Activated CD8-positive, alpha-beta memory T cell treated with anti-CD3 and anti-CD28 coated beads for 36 hours (primary cell): ENCODE results near the gene TINAG. TPM values are rescaled to one million over a fixed set of nuclear protein-coding genes. Genes with fewer than 3 reads are reported as not detected.
"Not testable (repeated sequence)": the region's sequence is repeated elsewhere in the genome, so short reads cannot be mapped to it uniquely, and the experiment has no call there.

Source experiments
- CTCF ChIA-PET: fragments of 350-600 bp; sonication (Branson Sonifier 250); formaldehyde crosslinking; loops from one replicate; lab custom pipeline; 2021; ENCODE audit warnings: antibody characterized with exemption; lab: Charles Lee
- POLR2A ChIA-PET: fragments of 350-600 bp; sonication (Branson Sonifier 250); formaldehyde crosslinking; loops from one replicate; lab custom pipeline; 2021; ENCODE audit warnings: antibody characterized with exemption; lab: Charles Lee
- total RNA-seq, 2 experiments: library from RNA; stranded (reverse); gene quantifications; one replicate each; pipeline ENCODE4 v1.2.3, GENCODE V29; 2021

TINAG gene
- total RNA-seq, 2 experiments from 2014 or later = not detected

GRCh38 chr6:54299542-54300269, 8.5 kb upstream of the TINAG start:
- CTCF ChIA-PET = no interaction called here
- POLR2A ChIA-PET = no interaction called here

- ChIA-PET POLR2A (no interaction called here), CTCF (no interaction called here)
Measured at GRCh38 chr6:54301770-54302169, 6.5 kb upstream of the TINAG start.

GRCh38 chr6:54307439-54307910, 766 bp upstream of the TINAG start:
- POLR2A ChIA-PET = no interaction called here
- CTCF ChIA-PET = no interaction called here

- POLR2A ChIA-PET = no interaction called here
- CTCF ChIA-PET = no interaction called here
Measured at GRCh38 chr6:54308986-54309315, 710 bp downstream of the TINAG start.

- ChIA-PET CTCF (no interaction called here), POLR2A (no interaction called here)
Measured at GRCh38 chr6:54310377-54311152, 2.3 kb downstream of the TINAG start.

GRCh38 chr6:54315656-54316055, 7.4 kb downstream of the TINAG start:
- ChIA-PET POLR2A (no interaction called here), CTCF (no interaction called here)

- ChIA-PET CTCF (no interaction called here), POLR2A (no interaction called here)
Measured at GRCh38 chr6:54320871-54321270, 12.6 kb downstream of the TINAG start.

GRCh38 chr6:54327631-54328030, 19.4 kb downstream of the TINAG start:
- POLR2A ChIA-PET = no interaction called here
- CTCF ChIA-PET = no interaction called here

- POLR2A ChIA-PET, CTCF ChIA-PET: not testable (repeated sequence)
Measured at GRCh38 chr6:54331571-54331970, 23.3 kb downstream of the TINAG start.

GRCh38 chr6:54335871-54336270, 27.6 kb downstream of the TINAG start:
- ChIA-PET CTCF (no interaction called here), POLR2A (no interaction called here)

GRCh38 chr6:54353975-54354374, 45.7 kb downstream of the TINAG start:
- ChIA-PET POLR2A (no interaction called here), CTCF (no interaction called here)

GRCh38 chr6:54354608-54355007, 46.4 kb downstream of the TINAG start:
- CTCF ChIA-PET = no interaction called here
- POLR2A ChIA-PET = no interaction called here

- CTCF ChIA-PET = no interaction called here
- POLR2A ChIA-PET = no interaction called here
Measured at GRCh38 chr6:54357141-54357540, 48.9 kb downstream of the TINAG start.

- CTCF ChIA-PET = no interaction called here
- POLR2A ChIA-PET = no interaction called here
Measured at GRCh38 chr6:54361188-54361587, 52.9 kb downstream of the TINAG start.

- POLR2A ChIA-PET = no interaction called here
- CTCF ChIA-PET = no interaction called here
Measured at GRCh38 chr6:54361734-54362133, 53.5 kb downstream of the TINAG start.

GRCh38 chr6:54366667-54367327, 58.6 kb downstream of the TINAG start:
- POLR2A ChIA-PET = no interaction called here
- CTCF ChIA-PET = no interaction called here

- CTCF ChIA-PET = no interaction called here
- POLR2A ChIA-PET = no interaction called here
Measured at GRCh38 chr6:54377776-54378175, 69.5 kb downstream of the TINAG start.

GRCh38 chr6:54386295-54386694, 78.1 kb downstream of the TINAG start:
- ChIA-PET POLR2A (no interaction called here), CTCF (no interaction called here)

- CTCF ChIA-PET = no interaction called here
- POLR2A ChIA-PET = no interaction called here
Measured at GRCh38 chr6:54390362-54390761, 82.1 kb downstream of the TINAG start.

GRCh38 chr6:54391577-54391976, 83.3 kb downstream of the TINAG start:
- ChIA-PET POLR2A (no interaction called here), CTCF (no interaction called here)

- CTCF ChIA-PET = no interaction called here
- POLR2A ChIA-PET = no interaction called here
Measured at GRCh38 chr6:54403096-54403495, 94.9 kb downstream of the TINAG start.
